AG04450 (cell line): ENCODE results near the gene SLFN11. TPM values are rescaled to one million over a fixed set of nuclear protein-coding genes. Genes with fewer than 3 reads are reported as not detected.
"Not testable (repeated sequence)": the region's sequence is repeated elsewhere in the genome, so short reads cannot be mapped to it uniquely, and the experiment has no call there.

Source experiments
- CTCF ChIA-PET: fragments of 300-600, 350-600 bp; formaldehyde crosslinking; extraction: SDS; loops from one replicate; lab custom pipeline; 2022; ENCODE audit warnings: antibody characterized with exemption, inconsistent platforms; lab: Charles Lee
- POLR2A ChIA-PET: fragments of 350-600 bp; formaldehyde crosslinking; extraction: SDS; loops from one replicate; lab custom pipeline; 2021; ENCODE audit warnings: antibody characterized with exemption, inconsistent platforms; lab: Yijun Ruan, JAX
- DNase-seq: peaks from one replicate; pipeline ENCODE4 v3.0.0-alpha.2; 2011; ENCODE audit warnings: low read depth, low spot score
- H3K27ac ChIP-seq: one replicate; pipeline ENCODE4 v1.5.1; 2012; ENCODE audit warnings: low read depth, low read length, control low read depth
- H3K27me3 ChIP-seq: one replicate; pipeline ENCODE4 v1.6.0; 2012; ENCODE audit warnings: low read length; ENCODE audit not compliant: control insufficient read depth, insufficient read depth
- H3K4me3 ChIP-seq: 2 replicates; pipeline ENCODE4 v1.5.1; 2011; ENCODE audit warnings: mild to moderate bottlenecking, low read depth, low read length, control low read depth
- H3K9me3 ChIP-seq: 2 replicates; pipeline ENCODE4 v1.5.1; 2012; ENCODE audit warnings: low read length; ENCODE audit not compliant: control insufficient read depth, insufficient read depth
- polyA plus RNA-seq: library from polyadenylated mRNA; depleted of rRNA; stranded (reverse); fragments of >200 nt; gene quantifications from 2 replicates; pipeline ENCODE4 v1.2.3, GENCODE V29; 2011
- TF ChIP-seq, protein P1 (sequence below): IDR thresholded peaks from 2 replicates; pipeline ENCODE4 v1.5.1; 2011; ENCODE audit warnings: low read depth, low read length, control low read depth, inconsistent platforms

SLFN11 gene
- polyA plus RNA-seq, 1 experiment = 73.2 TPM

DNA sequence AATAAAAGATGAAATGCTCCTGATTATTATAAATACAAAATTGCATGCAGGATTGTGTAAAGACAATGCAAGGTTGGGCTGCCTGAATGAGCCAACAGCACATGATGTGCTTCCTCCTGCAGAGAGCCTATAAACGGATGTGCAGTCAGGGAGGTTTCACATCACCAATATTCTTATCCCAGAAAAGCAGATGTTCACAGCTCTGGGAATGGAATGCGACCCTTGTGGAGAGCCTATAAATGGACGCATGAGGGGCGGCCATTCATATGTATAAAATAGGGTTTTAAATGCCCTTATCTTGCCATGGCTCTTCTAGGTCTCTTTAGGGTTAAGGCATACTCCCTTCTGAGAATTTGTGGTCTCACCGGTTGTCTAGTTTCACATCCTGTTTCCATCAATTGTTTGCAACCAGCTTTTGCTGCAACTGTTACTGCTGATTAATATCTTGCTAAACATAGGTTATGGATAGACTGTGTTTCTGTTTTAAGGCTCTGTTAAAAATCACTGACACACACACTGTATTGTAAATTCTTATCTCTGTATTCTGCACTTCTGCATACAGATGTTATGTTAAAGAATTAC is 31.9 kb downstream of the SLFN11 start:
- TF ChIP-seq, protein P1, sequence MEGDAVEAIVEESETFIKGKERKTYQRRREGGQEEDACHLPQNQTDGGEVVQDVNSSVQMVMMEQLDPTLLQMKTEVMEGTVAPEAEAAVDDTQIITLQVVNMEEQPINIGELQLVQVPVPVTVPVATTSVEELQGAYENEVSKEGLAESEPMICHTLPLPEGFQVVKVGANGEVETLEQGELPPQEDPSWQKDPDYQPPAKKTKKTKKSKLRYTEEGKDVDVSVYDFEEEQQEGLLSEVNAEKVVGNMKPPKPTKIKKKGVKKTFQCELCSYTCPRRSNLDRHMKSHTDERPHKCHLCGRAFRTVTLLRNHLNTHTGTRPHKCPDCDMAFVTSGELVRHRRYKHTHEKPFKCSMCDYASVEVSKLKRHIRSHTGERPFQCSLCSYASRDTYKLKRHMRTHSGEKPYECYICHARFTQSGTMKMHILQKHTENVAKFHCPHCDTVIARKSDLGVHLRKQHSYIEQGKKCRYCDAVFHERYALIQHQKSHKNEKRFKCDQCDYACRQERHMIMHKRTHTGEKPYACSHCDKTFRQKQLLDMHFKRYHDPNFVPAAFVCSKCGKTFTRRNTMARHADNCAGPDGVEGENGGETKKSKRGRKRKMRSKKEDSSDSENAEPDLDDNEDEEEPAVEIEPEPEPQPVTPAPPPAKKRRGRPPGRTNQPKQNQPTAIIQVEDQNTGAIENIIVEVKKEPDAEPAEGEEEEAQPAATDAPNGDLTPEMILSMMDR = no peak
- POLR2A ChIA-PET = no interaction called here
- Histone ChIP-seq H3K4me3 (no peak overlapping the region), H3K27ac (no peak overlapping the region), H3K9me3 (no peaks in the 10 kb centered on the region), H3K27me3 (peaks cover 17% of the 10 kb centered on the region)
- DNase-seq = no peak
- CTCF ChIA-PET = no interaction called here

- Histone ChIP-seq H3K9me3 (no peaks in the 10 kb centered on the region), H3K27me3 (peaks cover 8% of the 10 kb centered on the region), H3K27ac (no peak overlapping the region), H3K4me3 (no peak overlapping the region)
- DNase-seq = no peak
- POLR2A ChIA-PET = no interaction called here
- CTCF ChIA-PET = no interaction called here
- TF ChIP-seq, protein P1 = no peak
Observed at GRCh38 chr17:35338230-35338629, 35.2 kb downstream of the SLFN11 start.

DNA sequence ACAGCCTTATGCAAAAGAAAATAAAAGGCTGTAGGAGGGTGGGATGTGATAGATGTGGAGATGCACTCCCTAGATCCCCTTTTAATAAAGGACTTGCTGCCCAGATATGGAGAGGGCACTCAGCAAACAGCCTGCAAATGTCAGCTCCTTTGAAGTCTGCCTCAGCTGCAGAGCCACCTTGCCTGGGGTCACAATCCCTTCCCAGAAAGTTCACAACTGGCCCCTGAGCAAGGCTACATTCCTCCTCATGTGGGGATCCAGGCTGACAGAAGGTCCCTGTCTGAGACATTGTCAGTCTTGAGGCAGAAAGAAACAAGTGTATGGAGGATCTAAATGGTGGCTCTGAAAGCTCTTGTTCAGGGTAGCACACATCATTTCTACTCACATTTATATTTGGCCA is 36.1 kb downstream of the SLFN11 start:
- Histone ChIP-seq H3K4me3 (no peak overlapping the region), H3K27me3 (peaks cover 8% of the 10 kb centered on the region), H3K9me3 (no peaks in the 10 kb centered on the region), H3K27ac (no peak overlapping the region)
- POLR2A ChIA-PET = no interaction called here
- no peak for DNase-seq
- CTCF ChIA-PET = interaction anchor here (2.2 kb wide), 1 partner anchor 25 kb away, joined by 11 read pairs; no protein-coding TSS in a partner anchor
- TF ChIP-seq, protein P1 = no peak

DNA sequence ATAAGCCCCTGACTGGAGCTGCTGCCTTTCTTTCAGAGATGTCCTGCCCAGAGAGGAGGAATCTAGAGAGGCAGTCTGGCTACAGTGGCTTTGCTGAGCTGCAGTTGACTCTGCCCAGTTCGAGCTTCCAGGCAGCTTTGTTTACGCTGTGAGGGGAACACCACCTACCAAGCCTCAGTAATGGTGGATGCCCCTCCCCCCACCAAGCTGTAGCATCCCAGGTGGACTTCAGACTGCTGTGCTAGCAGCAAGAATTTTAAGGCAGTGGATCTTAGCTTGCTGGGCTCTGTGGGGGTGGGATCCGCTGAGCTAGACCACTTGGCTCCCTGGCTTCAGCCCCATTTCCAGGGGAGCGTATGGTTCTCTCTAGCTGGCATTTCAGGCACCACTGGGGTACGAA is 39.8 kb downstream of the SLFN11 start:
- H3K9me3 ChIP-seq, H3K4me3 ChIP-seq, H3K27ac ChIP-seq, H3K27me3 ChIP-seq, POLR2A ChIA-PET, DNase-seq: not testable (repeated sequence)
- CTCF ChIA-PET = interaction anchor here (1.2 kb wide), 1 partner anchor 21 kb away, joined by 4 read pairs; no protein-coding TSS in a partner anchor

GRCh38 chr17:35322749-35323148 is 50.7 kb downstream of the SLFN11 start:
- TF ChIP-seq, protein P1 = no peak
- H3K4me3 ChIP-seq = no peak overlapping the region
- CTCF ChIA-PET = interaction anchor here (0.7 kb wide), 1 partner anchor 10 kb away, joined by 6 read pairs; no protein-coding TSS in a partner anchor
- POLR2A ChIA-PET = interaction anchor here (0.7 kb wide), 1 partner anchor 253 kb away, joined by 3 read pairs; no protein-coding TSS in a partner anchor
- H3K9me3 ChIP-seq = no peaks in the 10 kb centered on the region
- H3K27ac ChIP-seq = no peak overlapping the region
- DNase-seq = no peak
- peaks cover 2% of the 10 kb centered on the region for H3K27me3 ChIP-seq
